B cell (primary cell): ENCODE results near the gene CPE. TPM values are rescaled to one million over a fixed set of nuclear protein-coding genes. Genes with fewer than 3 reads are reported as not detected.

ENCODE experiments used
- ATAC-seq: fragments of 200-7000 bp; cut with Tn5 transposase; one replicate; pipeline ENCODE4 v1.10.0; 2021; ENCODE audit warnings: low read depth, mild to moderate bottlenecking, moderate number of reproducible peaks, moderate library complexity
- CTCF ChIA-PET: fragments of 350-600 bp; sonication (Branson Sonifier 250); formaldehyde crosslinking; loops from one replicate; lab custom pipeline; 2021; ENCODE audit warnings: antibody characterized with exemption, inconsistent platforms; lab: Charles Lee
- POLR2A ChIA-PET: fragments of 350-600 bp; sonication (Branson Sonifier 250); formaldehyde crosslinking; loops from one replicate; lab custom pipeline; 2021; ENCODE audit warnings: antibody characterized with exemption; lab: Charles Lee
- DNase-seq: peaks from one replicate; pipeline ENCODE4 v3.0.0; 2013
- H2AFZ ChIP-seq: 2 replicates; pipeline ENCODE4 v1.6.1; 2012; ENCODE audit warnings: mild to moderate bottlenecking, low read depth, low read length; ENCODE audit not compliant: insufficient read depth, poor library complexity, severe bottlenecking
- H3K27ac ChIP-seq, 2 donors: 1 replicate in 1 of 2; 2 replicates in 1 of 2; pipeline ENCODE4 v1.5.1; 2012 to 2013; ENCODE audit warnings: low read length in 2 of 2, mild to moderate bottlenecking in 2 of 2, moderate library complexity in 1 of 2
- H3K27me3 ChIP-seq, 4 experiments: fragments of 200-600 bp in 1 of 4; sonication (generic) in 1 of 4; replicated peaks in 1 of 4; 1 replicate in 2 of 4; 2 replicates in 2 of 4; pipeline versions ENCODE4 v1.6.1 to v1.7.0; 2013 to 2016; ENCODE audit warnings: low read length in 3 of 4, mild to moderate bottlenecking in 2 of 4, mixed read lengths in 1 of 4, moderate library complexity in 1 of 4; ENCODE audit not compliant: insufficient read depth in 4 of 4, control insufficient read depth in 3 of 4; ENCODE audit errors: control extremely low read depth in 1 of 4
- H3K36me3 ChIP-seq, 2 experiments: replicated peaks in 1 of 2; 1 replicate in 1 of 2; 2 replicates in 1 of 2; pipeline versions ENCODE4 v1.6.1 to v1.7.1; 2013; ENCODE audit warnings: low read length in 1 of 2; ENCODE audit not compliant: insufficient read depth in 2 of 2, control insufficient read depth in 1 of 2; ENCODE audit errors: control extremely low read depth in 1 of 2, extremely low read depth in 1 of 2
- H3K4me1 ChIP-seq, 2 donors: fragments of 200-600 bp in 1 of 2; sonication (generic) in 1 of 2; 1 replicate in 1 of 2; 2 replicates in 1 of 2; pipeline versions ENCODE4 v1.5.1 to v1.6.1; 2013 to 2017; ENCODE audit warnings: low read length in 2 of 2; ENCODE audit not compliant: control insufficient read depth in 2 of 2, insufficient read depth in 2 of 2
- H3K4me2 ChIP-seq: replicated peaks from 2 replicates; pipeline ENCODE3; 2012; ENCODE audit warnings: mild to moderate bottlenecking, low read depth, low read length; ENCODE audit not compliant: poor library complexity, severe bottlenecking
- H3K4me3 ChIP-seq, 5 experiments: fragments of 200-600 bp in 1 of 5; sonication (generic) in 1 of 5; 1 replicate in 3 of 5; 2 replicates in 2 of 5; pipeline versions ENCODE4 v1.5.1 to v1.7.0; 2011 to 2016; ENCODE audit warnings: low read length in 4 of 5, mild to moderate bottlenecking in 4 of 5, low read depth in 2 of 5, control low read depth in 1 of 5, moderate library complexity in 1 of 5; ENCODE audit not compliant: insufficient read depth in 1 of 5; ENCODE audit errors: control extremely low read depth in 1 of 5, extremely low read depth in 1 of 5
- H3K79me2 ChIP-seq: fragments of 200-600 bp; sonication (generic); one replicate; pipeline ENCODE4 v1.6.0; 2016; ENCODE audit warnings: low read length; ENCODE audit not compliant: control insufficient read depth, insufficient read depth
- H3K9ac ChIP-seq: fragments of 200-600 bp; sonication (generic); 2 replicates; pipeline ENCODE4 v1.6.1; 2017; ENCODE audit warnings: mild to moderate bottlenecking, low read length, moderate library complexity
- H3K9me3 ChIP-seq, 3 donors: one replicate each; pipeline versions ENCODE4 v1.6.1 to v1.7.1; 2013; ENCODE audit warnings: low read length in 2 of 3; ENCODE audit not compliant: control insufficient read depth in 2 of 3, insufficient read depth in 1 of 3; ENCODE audit errors: control extremely low read depth in 1 of 3
- H4K20me1 ChIP-seq: 2 replicates; pipeline ENCODE4 v1.6.0; 2012; ENCODE audit warnings: mild to moderate bottlenecking, low read length; ENCODE audit not compliant: insufficient read depth, control insufficient read depth, poor library complexity, severe bottlenecking
- H3K27ac Mint-ChIP-seq: one replicate; pipeline ENCODE4 v1.8.0; 2021; ENCODE audit warnings: mixed read lengths
- H3K27me3 Mint-ChIP-seq: one replicate; pipeline ENCODE4 v1.8.0; 2021; ENCODE audit warnings: mixed read lengths
- H3K4me1 Mint-ChIP-seq: one replicate; pipeline ENCODE4 v1.8.0; 2021; ENCODE audit warnings: mixed read lengths
- H3K4me3 Mint-ChIP-seq: one replicate; pipeline ENCODE4 v1.8.0; 2021; ENCODE audit warnings: mixed read lengths
- H3K9me3 Mint-ChIP-seq: one replicate; pipeline ENCODE4 v1.8.0; 2022; ENCODE audit warnings: mixed read lengths; ENCODE audit not compliant: insufficient read depth
- CTCF ChIP-seq: fragments of 200-600 bp; IDR thresholded peaks from one replicate; pipeline ENCODE4 v1.8.0; 2022; ENCODE audit warnings: antibody characterized with exemption, mild to moderate bottlenecking
- EZH2 ChIP-seq: IDR thresholded peaks from 2 replicates; pipeline ENCODE4 v1.6.1; 2012; ENCODE audit warnings: borderline replicate concordance, low read depth, mild to moderate bottlenecking, moderate library complexity, low read length; ENCODE audit not compliant: insufficient read depth, poor library complexity, severe bottlenecking
- WGBS: methylation state at CpG from one replicate; pipeline ENCODE4 v1.1.5; 2013; ENCODE audit warnings: missing lambda C conversion rate; ENCODE audit not compliant: insufficient coverage; 5-methylcytosine and 5-hydroxymethylcytosine counted together
- intact Hi-C: fragments of 100-400 bp; cut with micrococcal nuclease; formaldehyde crosslinking; loops from one replicate; pipeline ENCODE4 v1.10.0; 2022
- polyA plus RNA-seq: library from polyadenylated mRNA; depleted of rRNA; stranded (reverse); fragments of >200 nt; gene quantifications from 2 replicates; pipeline ENCODE4 v1.2.3, GENCODE V29; 2012
- total RNA-seq, 2 donors: library from RNA; stranded (reverse); fragments of 120-200 nt in 1 of 2; gene quantifications; 1 replicate in 1 of 2; 2 replicates in 1 of 2; pipeline versions ENCODE4 v1.2.3 to v1.2.4, GENCODE V29; 2013 to 2022

CPE gene
- total and polyA plus RNA-seq, 2 donors (not counting 1 experiment from before 2014, with no cell fraction given): not detected

- Histone ChIP-seq H2AFZ (peak overlapping the region; percentile 66), H3K79me2 (no peaks in the 10 kb centered on the region), H3K27me3 (peaks cover 0 to 8% (median 1%) of the 10 kb centered on the region in 4 experiments), H3K4me3 (peak overlapping the region in 1 of 5 experiments; percentile 39), H3K36me3 (no peaks in the 10 kb centered on the region), H3K4me1 (peaks cover 4 to 6% of the 10 kb centered on the region in 2 donors), H3K9ac (no peak overlapping the region), H3K27ac (no peak overlapping the region), H3K9me3 (no peaks in the 10 kb centered on the region), H3K4me2 (peak overlapping the region; percentile 53), H4K20me1 (no peaks in the 10 kb centered on the region)
- H3K4me1 Mint-ChIP-seq: peaks cover 4% of the 10 kb centered on the region
- intact Hi-C loops: no loop called here
- no peaks in the 10 kb centered on the region for H3K9me3 Mint-ChIP-seq
- POLR2A ChIA-PET: no interaction called here
- H3K27ac Mint-ChIP-seq: no peak overlapping the region
- CTCF ChIA-PET: interaction anchor here (0.6 to 1.7 kb wide), 6 partner anchors 8 to 599 kb away, joined by 3 to 10 read pairs (median 3); no protein-coding TSS in a partner anchor
- TF ChIP-seq CTCF: peak; percentile 44
- TF ChIP-seq EZH2: no peak
- ATAC-seq: peak; percentile 47
- WGBS: 2% methylated on average over 10 of the region's 18 CpGs
- peak; percentile 47 for DNase-seq
- peak overlapping the region; percentile 27 for H3K4me3 Mint-ChIP-seq
- peaks cover 28% of the 10 kb centered on the region for H3K27me3 Mint-ChIP-seq
These were observed 114.6 kb downstream of the CPE start for GRCh38 chr4:165493359-165493758.

- CTCF ChIA-PET: interaction anchor here (2.4 kb wide), 1 partner anchor 9 kb away, joined by 10 read pairs; no protein-coding TSS in a partner anchor
- H3K4me1 ChIP-seq: no peaks in the 10 kb centered on the region
- no peaks in the 10 kb centered on the region for H3K27me3 ChIP-seq
- H3K36me3 ChIP-seq: no peaks in the 10 kb centered on the region
- H4K20me1 ChIP-seq: no peaks in the 10 kb centered on the region
- no peak for DNase-seq
- H3K9me3 ChIP-seq: no peaks in the 10 kb centered on the region
- ATAC-seq: no peak
- intact Hi-C loops: no loop called here
- H3K27me3 Mint-ChIP-seq: no peaks in the 10 kb centered on the region
- H2AFZ ChIP-seq: no peak overlapping the region
- no peaks in the 10 kb centered on the region for H3K4me1 Mint-ChIP-seq
- WGBS: no CpG with 5 or more reads among the region's 7 CpGs
- H3K27ac Mint-ChIP-seq: no peak overlapping the region
- no peak overlapping the region for H3K9ac ChIP-seq
- H3K4me3 ChIP-seq: no peak overlapping the region
- H3K4me2 ChIP-seq: no peak overlapping the region
- no peak overlapping the region for H3K4me3 Mint-ChIP-seq
- no peaks in the 10 kb centered on the region for H3K79me2 ChIP-seq
- POLR2A ChIA-PET: no interaction called here
- no peak for TF ChIP-seq EZH2
- no peak for TF ChIP-seq CTCF
- no peaks in the 10 kb centered on the region for H3K9me3 Mint-ChIP-seq
- no peak overlapping the region for H3K27ac ChIP-seq
These were observed 124.4 kb downstream of the CPE start for GRCh38 chr4:165502916-165503907.
